Mucosa of rectum (tissue), 2 donors: ENCODE data around the gene XAB2.

Experiments used
- H3K27ac ChIP-seq, 2 donors: one replicate each; pipeline ENCODE4 v1.7.0; 2013; ENCODE audit warnings: inconsistent platforms in 2 of 2, low read depth in 2 of 2, low read length in 2 of 2
- H3K27me3 ChIP-seq, 2 donors: one replicate each; pipeline ENCODE4 v1.7.0; 2013; ENCODE audit warnings: low read length in 2 of 2; ENCODE audit not compliant: control insufficient read depth in 2 of 2, insufficient read depth in 2 of 2
- H3K36me3 ChIP-seq, 2 donors: one replicate each; pipeline ENCODE4 v1.7.0; 2013; ENCODE audit warnings: low read length in 2 of 2; ENCODE audit not compliant: control insufficient read depth in 2 of 2, insufficient read depth in 2 of 2
- H3K4me1 ChIP-seq, 2 donors: one replicate each; pipeline ENCODE4 v1.7.0; 2013; ENCODE audit warnings: low read length in 2 of 2, mild to moderate bottlenecking in 1 of 2; ENCODE audit not compliant: control insufficient read depth in 2 of 2, insufficient read depth in 2 of 2
- H3K4me3 ChIP-seq, 2 donors: one replicate each; pipeline ENCODE4 v1.7.0; 2013; ENCODE audit warnings: low read length in 2 of 2
- H3K9ac ChIP-seq, 2 donors: one replicate each; pipeline ENCODE4 v1.7.0; 2013; ENCODE audit warnings: low read length in 2 of 2, low read depth in 1 of 2, mild to moderate bottlenecking in 1 of 2
- H3K9me3 ChIP-seq, 2 donors: one replicate each; pipeline ENCODE4 v1.7.0; 2013; ENCODE audit warnings: low read length in 2 of 2; ENCODE audit not compliant: control insufficient read depth in 2 of 2
- donor health status: healthy.
- donor health status: Normal muscosa, but diverticular disease.

Gene XAB2

GRCh38 chr19:7602935-7603497, 26.3 kb downstream of the XAB2 start:
- Histone ChIP-seq H3K4me1 (no peaks in the 10 kb centered on the region), H3K27ac (no peak overlapping the region), H3K4me3 (no peak overlapping the region), H3K9me3 (no peaks in the 10 kb centered on the region), H3K9ac (no peak overlapping the region), H3K27me3 (no peaks in the 10 kb centered on the region), H3K36me3 (peaks cover 2 to 8% of the 10 kb centered on the region in 2 donors)

DNA sequence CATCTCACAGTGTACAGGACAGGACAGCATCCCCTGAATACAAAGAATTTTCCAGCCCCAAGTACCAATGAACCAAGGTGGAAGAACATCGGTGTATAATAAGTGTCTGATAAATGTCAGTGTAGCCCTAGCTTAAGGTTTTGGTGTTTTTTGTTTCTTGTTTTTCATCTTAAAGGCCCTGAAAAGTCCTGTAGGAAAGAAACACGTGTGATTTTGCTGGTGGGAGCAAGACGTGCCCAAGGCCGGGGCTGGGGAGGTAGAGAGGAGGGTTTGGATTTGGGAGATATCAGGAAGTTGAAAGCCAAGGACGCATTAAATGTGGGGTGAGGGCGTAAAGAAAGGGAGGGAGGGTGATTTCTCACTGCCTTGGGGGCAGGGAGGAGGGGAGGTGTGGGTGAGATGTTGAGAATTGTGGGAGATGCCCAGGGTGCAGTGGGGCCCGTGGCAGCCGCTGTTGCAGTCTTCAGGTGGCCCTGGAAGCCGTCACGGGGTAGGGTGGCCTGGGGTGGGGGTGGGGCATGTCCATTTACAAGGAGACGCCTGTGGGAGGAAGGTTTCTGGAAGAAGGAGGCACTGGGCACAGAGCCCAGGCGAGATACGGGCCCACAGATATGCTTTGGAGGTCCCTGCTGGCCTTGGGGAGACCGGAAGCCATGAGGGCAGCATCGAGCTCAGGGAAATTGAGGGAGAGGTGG, 27.0 kb downstream of the XAB2 start:
- no peak overlapping the region for H3K4me3 ChIP-seq
- peaks cover 0 to 8% of the 10 kb centered on the region in 2 donors for H3K36me3 ChIP-seq
- no peak overlapping the region for H3K9ac ChIP-seq
- no peaks in the 10 kb centered on the region for H3K27me3 ChIP-seq
- no peaks in the 10 kb centered on the region for H3K9me3 ChIP-seq
- H3K27ac ChIP-seq = no peak overlapping the region
- H3K4me1 ChIP-seq = no peaks in the 10 kb centered on the region

DNA sequence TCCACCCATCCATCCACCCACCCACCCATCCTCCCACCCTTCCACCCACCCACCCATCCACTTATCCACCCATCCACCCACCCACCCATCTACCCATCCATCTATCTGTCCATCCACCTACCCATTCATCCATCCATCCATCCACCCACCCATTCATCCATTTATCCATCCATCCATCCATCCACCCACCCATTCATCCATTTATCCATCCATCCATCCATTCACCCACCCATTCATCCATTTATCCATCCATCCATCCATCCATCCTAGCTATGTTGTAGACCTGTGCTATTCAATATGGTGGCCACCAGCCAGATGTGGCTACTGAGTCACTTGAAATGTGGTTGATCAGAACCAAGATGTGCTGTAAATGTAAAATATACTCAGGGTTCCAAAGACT, 28.6 kb downstream of the XAB2 start:
- Histone ChIP-seq H3K9me3 (no peaks in the 10 kb centered on the region), H3K27ac (no peak overlapping the region), H3K4me3 (no peak overlapping the region), H3K4me1 (peaks cover 5% of the 10 kb centered on the region in 2 donors), H3K27me3 (peaks cover 0 to 5% of the 10 kb centered on the region in 2 donors), H3K9ac (no peak overlapping the region), H3K36me3 (peaks cover 0 to 5% of the 10 kb centered on the region in 2 donors)

DNA sequence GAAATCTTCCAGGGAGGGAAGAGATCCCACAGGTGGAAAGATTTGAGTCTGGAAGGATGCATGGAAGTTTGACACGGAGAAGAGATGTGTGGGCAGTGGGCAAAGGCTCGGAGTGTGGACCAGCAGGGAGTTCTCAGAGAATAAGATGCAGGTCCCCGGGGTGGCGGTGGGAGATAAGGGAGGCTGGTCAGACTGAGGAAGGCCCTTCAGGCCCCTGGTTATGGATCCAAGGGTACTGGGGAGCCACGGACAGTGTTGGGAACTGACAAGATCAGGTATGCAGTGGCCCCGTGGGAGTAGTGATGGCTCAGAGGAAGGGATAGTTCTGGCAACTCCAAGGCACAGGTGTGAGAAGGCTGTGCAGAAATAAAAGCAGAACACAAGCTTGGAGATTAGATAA, 31.2 kb downstream of the XAB2 start:
- peaks cover 0 to 5% of the 10 kb centered on the region in 2 donors for H3K27me3 ChIP-seq

DNA sequence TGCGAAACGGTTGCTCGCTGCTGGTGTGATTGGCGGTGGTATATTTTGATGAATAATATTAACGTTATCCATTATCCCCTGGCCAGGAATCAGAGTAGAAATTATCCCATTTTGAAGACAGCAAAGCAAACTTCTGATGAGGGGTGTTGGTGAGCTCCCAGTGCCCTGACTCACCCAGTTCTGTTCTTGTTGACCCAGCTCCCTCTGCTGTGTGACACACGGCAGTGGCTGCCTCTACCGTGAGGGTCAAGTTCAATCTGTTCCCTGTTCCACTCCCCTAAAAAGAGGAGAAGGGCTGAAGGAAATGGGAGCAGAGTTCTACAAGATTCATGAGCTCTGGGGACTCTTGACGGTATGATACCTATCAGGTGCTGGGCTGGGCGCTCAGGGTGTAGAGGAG, 31.7 kb downstream of the XAB2 start:
- peaks cover 0 to 2% of the 10 kb centered on the region in 2 donors for H3K36me3 ChIP-seq
- peaks cover 0 to 5% of the 10 kb centered on the region in 2 donors for H3K27me3 ChIP-seq
- peaks cover 5% of the 10 kb centered on the region in 2 donors for H3K4me1 ChIP-seq
- no peak overlapping the region for H3K27ac ChIP-seq
- H3K9ac ChIP-seq = no peak overlapping the region
- H3K4me3 ChIP-seq = no peak overlapping the region
- no peaks in the 10 kb centered on the region for H3K9me3 ChIP-seq

More for the DNA sequence above, 31.2 kb downstream of the XAB2 start:
- no peaks in the 10 kb centered on the region for H3K9me3 ChIP-seq
- peaks cover 0 to 2% of the 10 kb centered on the region in 2 donors for H3K36me3 ChIP-seq
- no peak overlapping the region for H3K9ac ChIP-seq
- H3K4me1 ChIP-seq = peaks cover 5% of the 10 kb centered on the region in 2 donors
- H3K27ac ChIP-seq = no peak overlapping the region
- H3K4me3 ChIP-seq = no peak overlapping the region

DNA sequence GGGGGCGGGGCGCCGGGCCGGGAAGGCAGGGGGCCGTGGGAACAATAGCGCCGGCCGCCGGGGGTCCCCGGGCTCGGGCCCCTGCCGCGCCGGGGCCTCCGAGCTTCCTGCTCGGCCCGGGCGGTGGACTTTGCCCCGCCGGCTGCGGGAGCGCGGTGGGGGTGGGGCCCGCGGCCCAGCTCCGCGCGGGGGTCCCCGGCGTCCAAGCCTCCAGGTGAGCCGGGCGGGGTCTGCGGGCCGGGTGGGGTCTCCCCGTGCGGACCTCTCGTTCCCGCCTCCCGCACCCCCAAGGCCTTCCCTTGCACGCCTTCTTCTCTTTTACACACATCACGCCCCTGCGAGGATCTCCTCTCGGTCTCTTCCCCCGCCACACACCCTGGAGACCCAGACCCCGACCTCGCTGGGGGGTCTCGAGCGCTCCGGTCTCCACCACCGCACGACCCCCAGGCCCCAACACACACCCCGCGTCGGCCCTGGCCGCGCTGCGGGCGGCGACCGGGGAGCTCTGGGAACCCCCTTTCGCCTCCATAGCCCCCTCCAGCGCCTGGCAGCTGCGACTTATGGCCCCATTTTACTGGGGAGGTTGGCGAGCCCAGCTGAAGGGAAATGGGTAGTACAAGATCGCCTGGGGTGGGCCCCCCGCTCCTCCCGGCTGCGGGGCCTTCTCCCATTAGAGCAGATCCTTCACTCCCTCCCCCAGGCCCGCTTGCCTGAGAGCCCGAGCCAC, 33.0 kb downstream of the XAB2 start:
- H3K27ac ChIP-seq = peak overlapping the region in 1 of 2 donors; percentile 9
- peak overlapping the region in 1 of 2 donors; percentile 65 for H3K9ac ChIP-seq
- H3K36me3 ChIP-seq = peaks cover 0 to 2% of the 10 kb centered on the region in 2 donors
- H3K4me3 ChIP-seq = peak overlapping the region; percentile 66 to 72
- H3K4me1 ChIP-seq = peaks cover 5% of the 10 kb centered on the region in 2 donors
- H3K9me3 ChIP-seq = no peaks in the 10 kb centered on the region
- H3K27me3 ChIP-seq = peaks cover 0 to 5% of the 10 kb centered on the region in 2 donors

DNA sequence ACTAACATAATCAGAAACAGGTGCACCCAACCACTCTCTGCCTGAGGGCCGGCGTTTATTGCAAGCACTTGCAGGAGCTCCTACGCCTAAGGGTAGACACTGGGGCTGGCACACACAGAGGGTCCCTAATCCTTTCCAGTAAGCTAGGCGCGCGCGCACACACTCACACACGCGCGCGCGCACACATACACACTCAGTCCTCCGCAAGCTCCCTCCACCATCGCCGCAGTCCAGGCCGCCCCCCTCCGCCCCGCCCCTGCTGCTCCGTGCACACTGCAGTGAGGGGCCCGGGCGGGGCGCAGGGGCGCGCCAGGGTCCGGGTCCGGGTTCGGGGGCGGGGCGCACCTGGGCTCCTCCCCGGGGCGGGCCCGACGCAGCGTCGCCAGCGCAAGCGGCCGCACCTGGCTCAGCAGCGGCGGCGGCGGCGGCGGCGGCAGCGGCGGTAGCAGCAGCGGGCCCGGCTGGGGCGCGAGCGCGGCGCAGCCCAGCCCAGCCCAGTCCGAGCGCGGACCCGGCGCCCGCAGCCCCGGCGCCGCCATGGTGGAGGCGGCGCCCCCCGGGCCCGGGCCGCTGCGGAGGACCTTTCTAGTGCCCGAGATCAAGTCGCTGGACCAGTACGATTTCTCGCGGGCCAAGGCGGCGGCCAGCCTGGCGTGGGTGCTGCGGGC, 33.7 kb downstream of the XAB2 start, which contains the start of gene CAMSAP3:
Gene CAMSAP3 (plus strand): TSS at position 398 of the 668 bp plus-strand sequence. CDS start 140 bp downstream, at position 538.
- H3K27me3 ChIP-seq = peaks cover 0 to 5% of the 10 kb centered on the region in 2 donors
- peak within 1 kb of the TSS in 1 of 2 donors; percentile 65 for H3K9ac ChIP-seq
- H3K27ac ChIP-seq = peak within 1 kb of the TSS in 1 of 2 donors; percentile 38

GRCh38 chr19:7590256-7590655, 39.1 kb downstream of the XAB2 start:
- Histone ChIP-seq H3K27me3 (no peaks in the 10 kb centered on the region), H3K4me3 (no peak overlapping the region), H3K36me3 (no peaks in the 10 kb centered on the region), H3K9ac (no peak overlapping the region), H3K4me1 (peaks cover 0 to 2% of the 10 kb centered on the region in 2 donors), H3K27ac (no peak overlapping the region), H3K9me3 (no peaks in the 10 kb centered on the region)

More for the DNA sequence above, 33.7 kb downstream of the XAB2 start, which contains the start of gene CAMSAP3:
- Histone ChIP-seq H3K9me3 (no peaks in the 10 kb centered on the region), H3K4me1 (peaks cover 5% of the 10 kb centered on the region in 2 donors), H3K36me3 (peaks cover 0 to 2% of the 10 kb centered on the region in 2 donors), H3K4me3 (peak within 1 kb of the TSS; percentile 66 to 72)

DNA sequence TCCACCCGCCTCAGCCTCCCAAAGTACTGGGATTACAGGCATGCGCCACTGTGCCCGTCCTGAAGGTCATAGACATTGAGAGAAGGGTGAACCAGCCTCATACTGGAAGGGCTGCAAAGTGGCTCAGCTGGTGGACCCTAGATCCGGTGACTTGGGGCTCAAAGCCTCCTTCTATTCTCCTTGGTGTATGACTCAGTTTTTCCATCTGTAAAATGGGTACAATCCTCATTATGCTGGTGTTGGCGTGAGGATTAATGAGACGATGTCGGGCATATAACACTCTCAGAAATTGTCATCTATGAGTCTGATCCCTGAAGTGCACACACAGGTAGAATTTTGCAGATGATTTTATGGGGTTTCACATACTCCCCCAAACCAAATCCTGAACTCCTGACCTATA, 39.5 kb downstream of the XAB2 start:
- Histone ChIP-seq H3K27me3 (no peaks in the 10 kb centered on the region), H3K4me1 (peaks cover 0 to 2% of the 10 kb centered on the region in 2 donors), H3K36me3 (no peaks in the 10 kb centered on the region), H3K9me3 (no peaks in the 10 kb centered on the region), H3K9ac (no peak overlapping the region), H3K27ac (no peak overlapping the region), H3K4me3 (no peak overlapping the region)
